Right atrium auricular region (tissue), 2 donors: ENCODE results near the gene DTX2. TPM values are rescaled to one million over a fixed set of nuclear protein-coding genes. Genes with fewer than 3 reads are reported as not detected.
"Not testable (repeated sequence)": the region's sequence is repeated elsewhere in the genome, so short reads cannot be mapped to it uniquely, and the experiment has no call there.

ENCODE experiments used
- DNase-seq: peaks from one replicate; pipeline ENCODE4 v3.0.0-alpha.2; 2019; ENCODE audit warnings: low spot score
- H3K27ac ChIP-seq, 2 donors: fragments of 200-600 bp; sonication (generic); 1 replicate in 1 of 2; 2 replicates in 1 of 2; pipeline ENCODE4 v1.5.1; 2016 to 2019
- H3K27me3 ChIP-seq, 2 donors: fragments of 200-600 bp; sonication (generic); one replicate each; pipeline versions ENCODE4 v1.5.1 to v1.6.0; 2017 to 2019
- H3K36me3 ChIP-seq: fragments of 200-600 bp; sonication (generic); one replicate; pipeline ENCODE4 v1.5.1; 2016
- H3K4me1 ChIP-seq, 2 donors: fragments of 200-600 bp; sonication (generic); one replicate each; pipeline versions ENCODE4 v1.5.1 to v1.6.0; 2017 to 2019
- H3K4me3 ChIP-seq, 2 donors: fragments of 200-600 bp; sonication (generic); 1 replicate in 1 of 2; 2 replicates in 1 of 2; pipeline ENCODE4 v1.5.1; 2017 to 2019; ENCODE audit warnings: mild to moderate bottlenecking in 1 of 2, moderate library complexity in 1 of 2
- H3K9me3 ChIP-seq, 2 donors: fragments of 200-600 bp; sonication (generic); one replicate each; pipeline ENCODE4 v1.5.1; 2019
- total RNA-seq, 2 donors: library from RNA; depleted of rRNA; stranded (reverse); fragments of >200 nt; gene quantifications; one replicate each; pipeline ENCODE4 v1.1.0, GENCODE V29; 2016
- TF ChIP-seq, protein P1 (sequence below), 2 donors: fragments of 200-600 bp; sonication (generic); IDR thresholded peaks; one replicate each; pipeline ENCODE4 v1.5.1; 2019; ENCODE audit warnings: antibody characterized with exemption in 2 of 2

The DTX2 gene
- total RNA-seq, 2 donors from 2014 or later = 7.9 to 18.9 TPM

DNA sequence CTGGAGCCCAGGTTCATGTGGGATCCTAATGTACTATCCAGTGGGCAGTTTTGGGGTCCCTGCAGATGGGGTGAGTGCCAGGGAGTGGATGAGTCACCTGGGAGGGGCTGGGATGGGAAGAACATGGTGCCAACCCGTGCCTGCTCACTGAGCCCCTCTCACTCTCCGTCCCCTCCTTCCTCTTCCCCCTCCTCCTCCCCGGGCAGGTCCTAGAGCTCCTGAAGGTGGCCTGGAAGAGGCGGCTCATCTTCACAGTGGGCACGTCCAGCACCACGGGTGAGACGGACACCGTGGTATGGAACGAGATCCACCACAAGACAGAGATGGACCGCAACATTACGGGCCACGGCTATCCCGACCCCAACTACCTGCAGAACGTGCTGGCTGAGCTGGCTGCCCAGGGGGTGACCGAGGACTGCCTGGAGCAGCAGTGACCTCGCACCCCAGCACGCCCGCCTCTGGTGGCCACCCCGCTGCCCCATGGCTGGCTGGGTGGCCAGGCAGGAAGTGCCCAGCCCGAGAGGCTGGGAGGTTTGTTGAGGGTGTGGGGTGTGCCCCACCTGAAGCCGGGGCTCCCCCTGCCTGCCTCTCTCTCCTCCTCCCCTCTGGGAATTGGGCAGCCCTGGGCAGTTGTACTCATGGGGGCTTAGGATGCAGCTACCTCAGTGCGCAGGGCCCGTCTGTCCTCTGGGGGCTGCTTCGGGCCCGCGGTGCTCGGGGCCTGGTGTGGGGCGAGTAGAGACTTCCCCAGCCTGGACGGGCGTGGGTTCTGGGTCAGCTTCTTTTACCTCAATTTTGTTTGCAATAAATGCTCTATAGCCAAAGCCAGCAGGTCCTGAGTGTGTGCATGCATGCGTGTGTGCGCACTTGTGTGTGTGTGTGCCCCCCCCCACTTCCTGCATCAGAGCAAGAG is 43.9 kb downstream of the DTX2 start:
- Histone ChIP-seq H3K9me3 (no peaks in the 10 kb centered on the region), H3K27ac (no peak overlapping the region), H3K27me3 (no peaks in the 10 kb centered on the region), H3K4me3 (no peak overlapping the region), H3K36me3 (no peaks in the 10 kb centered on the region), H3K4me1 (no peaks in the 10 kb centered on the region)
- TF ChIP-seq, protein P1, sequence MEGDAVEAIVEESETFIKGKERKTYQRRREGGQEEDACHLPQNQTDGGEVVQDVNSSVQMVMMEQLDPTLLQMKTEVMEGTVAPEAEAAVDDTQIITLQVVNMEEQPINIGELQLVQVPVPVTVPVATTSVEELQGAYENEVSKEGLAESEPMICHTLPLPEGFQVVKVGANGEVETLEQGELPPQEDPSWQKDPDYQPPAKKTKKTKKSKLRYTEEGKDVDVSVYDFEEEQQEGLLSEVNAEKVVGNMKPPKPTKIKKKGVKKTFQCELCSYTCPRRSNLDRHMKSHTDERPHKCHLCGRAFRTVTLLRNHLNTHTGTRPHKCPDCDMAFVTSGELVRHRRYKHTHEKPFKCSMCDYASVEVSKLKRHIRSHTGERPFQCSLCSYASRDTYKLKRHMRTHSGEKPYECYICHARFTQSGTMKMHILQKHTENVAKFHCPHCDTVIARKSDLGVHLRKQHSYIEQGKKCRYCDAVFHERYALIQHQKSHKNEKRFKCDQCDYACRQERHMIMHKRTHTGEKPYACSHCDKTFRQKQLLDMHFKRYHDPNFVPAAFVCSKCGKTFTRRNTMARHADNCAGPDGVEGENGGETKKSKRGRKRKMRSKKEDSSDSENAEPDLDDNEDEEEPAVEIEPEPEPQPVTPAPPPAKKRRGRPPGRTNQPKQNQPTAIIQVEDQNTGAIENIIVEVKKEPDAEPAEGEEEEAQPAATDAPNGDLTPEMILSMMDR (IDR thresholded peaks at IDR 0.05) = no peak
- no peak for DNase-seq

DNA sequence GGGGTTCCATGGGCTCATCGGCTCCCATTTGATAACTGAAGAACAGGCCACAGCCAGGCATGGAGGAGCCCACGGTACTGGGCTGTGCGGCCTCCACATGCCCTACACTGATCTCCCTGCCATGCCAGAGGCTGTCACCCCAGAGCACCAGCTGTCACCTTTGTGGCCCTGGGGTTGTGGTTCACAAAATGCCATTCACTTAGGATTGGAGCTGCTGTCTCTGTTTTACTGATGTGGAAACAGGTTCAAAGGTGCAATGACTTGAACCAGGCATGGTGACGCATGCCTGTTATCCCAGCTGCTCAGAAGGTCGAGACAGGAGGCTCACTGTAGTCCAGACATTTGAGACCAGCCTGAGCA is 44.6 kb downstream of the DTX2 start:
- no peaks in the 10 kb centered on the region for H3K4me1 ChIP-seq
- H3K36me3 ChIP-seq = no peaks in the 10 kb centered on the region
- H3K4me3 ChIP-seq = no peak overlapping the region
- H3K27me3 ChIP-seq = no peaks in the 10 kb centered on the region
- H3K9me3 ChIP-seq = no peaks in the 10 kb centered on the region
- no peak for DNase-seq
- TF ChIP-seq, protein P1 (IDR thresholded peaks at IDR 0.05) = no peak
- no peak overlapping the region for H3K27ac ChIP-seq

DNA sequence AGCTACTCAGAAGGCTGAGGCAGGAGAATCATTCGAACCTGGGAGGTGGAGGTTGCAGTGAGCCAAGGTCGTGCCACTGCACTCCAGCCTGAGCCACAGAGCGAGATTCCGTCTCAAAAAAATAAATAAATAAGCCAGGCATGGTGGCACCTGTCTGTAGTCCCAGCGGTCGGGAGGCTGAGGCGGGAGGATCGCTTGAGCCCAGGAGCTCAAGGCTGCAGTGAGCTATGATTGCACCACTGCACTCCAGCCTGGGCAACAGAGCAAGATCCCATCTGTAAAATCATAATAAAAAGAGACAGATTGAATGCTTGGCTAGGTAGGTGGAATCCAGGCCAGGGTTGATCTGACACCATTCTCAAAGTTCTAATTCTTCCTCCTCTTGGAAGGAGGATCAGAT is 45.1 kb downstream of the DTX2 start:
- not testable (repeated sequence) for H3K36me3 ChIP-seq, H3K27me3 ChIP-seq, DNase-seq, H3K27ac ChIP-seq, H3K4me3 ChIP-seq, H3K4me1 ChIP-seq, H3K9me3 ChIP-seq

- H3K4me3 ChIP-seq = no peak overlapping the region
- no peaks in the 10 kb centered on the region for H3K9me3 ChIP-seq
- H3K27ac ChIP-seq = no peak overlapping the region
- H3K4me1 ChIP-seq = no peaks in the 10 kb centered on the region
- no peaks in the 10 kb centered on the region for H3K36me3 ChIP-seq
- no peaks in the 10 kb centered on the region for H3K27me3 ChIP-seq
- TF ChIP-seq, protein P1 (IDR thresholded peaks at IDR 0.05) = no peak
- DNase-seq = no peak
Measured at GRCh38 chr7:76507723-76508406, 46.4 kb downstream of the DTX2 start.

GRCh38 chr7:76509931-76510877 is 48.7 kb downstream of the DTX2 start, which contains the start of gene UPK3B:
UPK3B (plus strand) TSS chr7:76510552; CDS start chr7:76510653, 101 bp downstream.
- DNase-seq = no peak
- Histone ChIP-seq H3K4me1 (no peaks in the 10 kb centered on the region), H3K36me3 (no peaks in the 10 kb centered on the region), H3K27me3 (no peaks in the 10 kb centered on the region), H3K4me3 (no peak within 1 kb of the TSS), H3K9me3 (no peaks in the 10 kb centered on the region), H3K27ac (no peak within 1 kb of the TSS)
- TF ChIP-seq, protein P1 (IDR thresholded peaks at IDR 0.05) = no peak

GRCh38 chr7:76511200-76511910 is 49.8 kb downstream of the DTX2 start:
- H3K27me3 ChIP-seq, H3K9me3 ChIP-seq, H3K4me1 ChIP-seq, H3K4me3 ChIP-seq, H3K27ac ChIP-seq, DNase-seq, H3K36me3 ChIP-seq: not testable (repeated sequence)

- not testable (repeated sequence) for H3K9me3 ChIP-seq, H3K4me3 ChIP-seq, H3K27ac ChIP-seq, H3K27me3 ChIP-seq, DNase-seq, H3K36me3 ChIP-seq, H3K4me1 ChIP-seq
Measured at GRCh38 chr7:76511911-76512885, 50.7 kb downstream of the DTX2 start.
